Neural cell (in vitro differentiated cells): Measurements from ENCODE around the gene HAL. TPM values are rescaled to one million over a fixed set of nuclear protein-coding genes. Genes with fewer than 3 reads are reported as not detected.

Experiments
- H2AFZ ChIP-seq: fragments of 200-600, 300-800 bp; sonication (generic), shearing (Covaris generic); 2 replicates; pipeline ENCODE4 v1.6.0; 2014; ENCODE audit warnings: low read depth, mild to moderate bottlenecking, antibody characterized with exemption, low read length, moderate library complexity
- H3F3A ChIP-seq: fragments of 200-600 bp; shearing (Covaris generic); 2 replicates; pipeline ENCODE4 v1.6.1; 2016; ENCODE audit warnings: mild to moderate bottlenecking, moderate library complexity, mixed read lengths, antibody characterized with exemption, low read length; ENCODE audit not compliant: insufficient read depth, poor library complexity, severe bottlenecking
- H3K27ac ChIP-seq: fragments of 200-600, 300-800 bp; sonication (generic), shearing (Covaris generic); 2 replicates; pipeline ENCODE4 v1.5.1; 2014; ENCODE audit warnings: mild to moderate bottlenecking, low read length, moderate library complexity
- H3K27me3 ChIP-seq: fragments of 300-800, 200-600 bp; sonication (generic), shearing (Covaris generic); 2 replicates; pipeline ENCODE4 v1.6.0; 2014; ENCODE audit warnings: mild to moderate bottlenecking, low read depth, low read length, moderate library complexity; ENCODE audit not compliant: insufficient read depth
- H3K36me3 ChIP-seq: fragments of 300-800, 200-600 bp; sonication (generic), shearing (Covaris generic); 2 replicates; pipeline ENCODE4 v1.5.1; 2014; ENCODE audit warnings: mild to moderate bottlenecking, antibody characterized with exemption, low read length, moderate library complexity; ENCODE audit not compliant: insufficient read depth
- H3K4me2 ChIP-seq: fragments of 300-800, 200-600 bp; sonication (generic), shearing (Covaris generic); 2 replicates; pipeline ENCODE4 v1.6.0; 2014; ENCODE audit warnings: mild to moderate bottlenecking, low read length
- H3K4me3 ChIP-seq: fragments of 300-800, 200-600 bp; sonication (generic), shearing (Covaris generic); 2 replicates; pipeline ENCODE4 v1.5.1; 2014; ENCODE audit warnings: mild to moderate bottlenecking, low read length, moderate library complexity
- H3K79me2 ChIP-seq: fragments of 200-600 bp; shearing (Covaris generic); replicated peaks from 2 replicates; pipeline ENCODE4 v1.6.0; 2014; ENCODE audit warnings: mild to moderate bottlenecking, low read length, moderate library complexity; ENCODE audit not compliant: insufficient read depth
- H3K9ac ChIP-seq: fragments of 300-800, 200-600 bp; sonication (generic), shearing (Covaris generic); 2 replicates; pipeline ENCODE4 v1.6.1; 2016; ENCODE audit warnings: mild to moderate bottlenecking, low read length, mixed read lengths
- H3K9me2 ChIP-seq: fragments of 200-600 bp; shearing (Covaris generic); 2 replicates; pipeline ENCODE4 v1.6.1; 2016; ENCODE audit warnings: mild to moderate bottlenecking, low read length, mixed read lengths; ENCODE audit not compliant: insufficient read depth
- H3K9me3 ChIP-seq: fragments of 200-600, 300-800 bp; sonication (generic), shearing (Covaris generic); 2 replicates; pipeline ENCODE4 v1.6.1; 2016; ENCODE audit warnings: mild to moderate bottlenecking, mixed run types, low read length, moderate library complexity, mixed read lengths
- H4K20me1 ChIP-seq: fragments of 200-600 bp; shearing (Covaris generic); 2 replicates; pipeline ENCODE4 v1.6.1; 2016; ENCODE audit warnings: mild to moderate bottlenecking, mixed run types; ENCODE audit not compliant: insufficient read depth
- CTCF ChIP-seq: fragments of 450-650 bp; IDR thresholded peaks from 2 replicates; pipeline ENCODE4 v1.5.1; 2014; ENCODE audit warnings: antibody characterized with exemption, mild to moderate bottlenecking, moderate library complexity; ENCODE audit not compliant: poor library complexity, severe bottlenecking
- EP300 ChIP-seq: fragments of 450-650 bp; conservative IDR thresholded peaks from 2 replicates; pipeline ENCODE4 v1.6.1; 2014; ENCODE audit warnings: antibody characterized with exemption, mild to moderate bottlenecking, moderate library complexity; ENCODE audit not compliant: poor library complexity, severe bottlenecking
- EZH2 ChIP-seq: fragments of 200-600, 300-800 bp; shearing (Covaris generic), sonication (generic); IDR thresholded peaks from 2 replicates; pipeline ENCODE4 v1.6.1; 2014; ENCODE audit warnings: antibody characterized with exemption, low read length, borderline replicate concordance, mild to moderate bottlenecking; ENCODE audit not compliant: insufficient read depth, poor library complexity, severe bottlenecking
- POLR2AphosphoS5 ChIP-seq: IDR thresholded peaks from 2 replicates; pipeline ENCODE4 v1.6.1; 2012
- RAD21 ChIP-seq: fragments of 450-650 bp; conservative IDR thresholded peaks from 2 replicates; pipeline ENCODE4 v1.6.1; 2014; ENCODE audit warnings: antibody characterized with exemption, mild to moderate bottlenecking, moderate library complexity
- TAF1 ChIP-seq: IDR thresholded peaks from 2 replicates; pipeline ENCODE4 v1.6.1; 2012; ENCODE audit warnings: low read depth
- polyA plus RNA-seq: library from polyadenylated mRNA; depleted of rRNA; stranded (reverse); fragments of >200 nt; gene quantifications from 2 replicates; pipeline ENCODE4 v1.2.3, GENCODE V29; 2014
- TF ChIP-seq, protein P1 (sequence below): IDR thresholded peaks from 2 replicates; pipeline ENCODE4 v1.6.1; 2012; ENCODE audit warnings: borderline replicate concordance

HAL gene
- polyA plus RNA-seq, 1 donor from 2014 or later: not detected

DNA sequence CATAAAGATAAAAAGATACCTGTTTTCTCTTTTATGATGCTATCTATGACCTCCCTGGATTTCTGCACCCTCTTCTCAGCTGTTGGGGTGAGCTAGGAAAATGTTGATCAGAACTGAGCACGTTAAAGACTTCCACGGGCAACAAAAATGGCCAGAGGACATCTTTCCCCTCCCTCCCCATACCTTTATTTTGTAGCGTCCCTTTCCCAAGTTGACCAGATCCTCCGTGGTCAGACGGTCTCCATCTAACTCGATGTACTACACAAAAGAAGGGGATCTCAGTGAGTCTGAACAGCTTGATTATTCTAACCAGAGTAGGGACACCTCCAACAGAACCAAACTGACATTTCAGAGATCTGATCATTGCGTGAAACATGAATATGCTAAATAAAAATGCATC lies 2.2 kb downstream of the HAL start:
- no peak overlapping the region for H3K4me2 ChIP-seq
- no peak overlapping the region for H2AFZ ChIP-seq
- no peaks in the 10 kb centered on the region for H3K9me3 ChIP-seq
- no peaks in the 10 kb centered on the region for H3K79me2 ChIP-seq
- no peak overlapping the region for H3K9ac ChIP-seq
- no peaks in the 10 kb centered on the region for H3K36me3 ChIP-seq
- no peaks in the 10 kb centered on the region for H3F3A ChIP-seq
- H3K4me3 ChIP-seq: no peak overlapping the region
- H3K27me3 ChIP-seq: no peaks in the 10 kb centered on the region
- no peak for TF ChIP-seq EP300
- TF ChIP-seq POLR2AphosphoS5: no peak
- no peak for TF ChIP-seq CTCF
- no peak for TF ChIP-seq RAD21
- no peak for TF ChIP-seq EZH2
- H4K20me1 ChIP-seq: no peaks in the 10 kb centered on the region
- H3K9me2 ChIP-seq: no peaks in the 10 kb centered on the region
- no peak overlapping the region for H3K27ac ChIP-seq

DNA sequence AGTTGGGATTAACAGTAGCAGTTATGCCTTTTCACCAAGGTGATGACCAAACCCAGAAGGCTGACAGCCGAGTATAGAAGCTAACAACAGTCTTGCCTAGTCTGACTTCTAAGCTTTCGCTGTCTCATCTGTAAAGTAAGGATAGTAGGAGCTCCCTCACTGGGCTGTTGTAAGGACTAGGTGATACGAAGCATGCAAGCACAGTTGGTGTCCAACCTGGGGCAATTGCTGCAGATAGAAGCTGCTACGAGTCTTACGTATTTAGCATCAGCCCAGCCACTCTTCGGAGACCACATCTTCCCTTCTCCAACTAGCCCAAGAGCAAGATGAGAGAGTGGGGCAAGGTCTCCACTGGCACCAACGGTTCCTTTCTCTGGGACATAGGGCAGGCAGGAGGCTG lies 6.0 kb downstream of the HAL start:
- no peak overlapping the region for H3K4me2 ChIP-seq
- no peaks in the 10 kb centered on the region for H3K9me3 ChIP-seq
- H3K9ac ChIP-seq: no peak overlapping the region
- no peak overlapping the region for H3K4me3 ChIP-seq
- H3K36me3 ChIP-seq: no peaks in the 10 kb centered on the region
- H3K9me2 ChIP-seq: no peaks in the 10 kb centered on the region
- H3K79me2 ChIP-seq: no peaks in the 10 kb centered on the region
- no peaks in the 10 kb centered on the region for H3F3A ChIP-seq
- H4K20me1 ChIP-seq: no peaks in the 10 kb centered on the region
- H2AFZ ChIP-seq: no peak overlapping the region
- TF ChIP-seq POLR2AphosphoS5 (no peak), EZH2 (no peak), TAF1 (no peak), RAD21 (no peak)
- H3K27ac ChIP-seq: no peak overlapping the region
- H3K27me3 ChIP-seq: no peaks in the 10 kb centered on the region

- no peaks in the 10 kb centered on the region for H3K36me3 ChIP-seq
- no peak overlapping the region for H2AFZ ChIP-seq
- no peaks in the 10 kb centered on the region for H3K79me2 ChIP-seq
- TF ChIP-seq, protein P1, sequence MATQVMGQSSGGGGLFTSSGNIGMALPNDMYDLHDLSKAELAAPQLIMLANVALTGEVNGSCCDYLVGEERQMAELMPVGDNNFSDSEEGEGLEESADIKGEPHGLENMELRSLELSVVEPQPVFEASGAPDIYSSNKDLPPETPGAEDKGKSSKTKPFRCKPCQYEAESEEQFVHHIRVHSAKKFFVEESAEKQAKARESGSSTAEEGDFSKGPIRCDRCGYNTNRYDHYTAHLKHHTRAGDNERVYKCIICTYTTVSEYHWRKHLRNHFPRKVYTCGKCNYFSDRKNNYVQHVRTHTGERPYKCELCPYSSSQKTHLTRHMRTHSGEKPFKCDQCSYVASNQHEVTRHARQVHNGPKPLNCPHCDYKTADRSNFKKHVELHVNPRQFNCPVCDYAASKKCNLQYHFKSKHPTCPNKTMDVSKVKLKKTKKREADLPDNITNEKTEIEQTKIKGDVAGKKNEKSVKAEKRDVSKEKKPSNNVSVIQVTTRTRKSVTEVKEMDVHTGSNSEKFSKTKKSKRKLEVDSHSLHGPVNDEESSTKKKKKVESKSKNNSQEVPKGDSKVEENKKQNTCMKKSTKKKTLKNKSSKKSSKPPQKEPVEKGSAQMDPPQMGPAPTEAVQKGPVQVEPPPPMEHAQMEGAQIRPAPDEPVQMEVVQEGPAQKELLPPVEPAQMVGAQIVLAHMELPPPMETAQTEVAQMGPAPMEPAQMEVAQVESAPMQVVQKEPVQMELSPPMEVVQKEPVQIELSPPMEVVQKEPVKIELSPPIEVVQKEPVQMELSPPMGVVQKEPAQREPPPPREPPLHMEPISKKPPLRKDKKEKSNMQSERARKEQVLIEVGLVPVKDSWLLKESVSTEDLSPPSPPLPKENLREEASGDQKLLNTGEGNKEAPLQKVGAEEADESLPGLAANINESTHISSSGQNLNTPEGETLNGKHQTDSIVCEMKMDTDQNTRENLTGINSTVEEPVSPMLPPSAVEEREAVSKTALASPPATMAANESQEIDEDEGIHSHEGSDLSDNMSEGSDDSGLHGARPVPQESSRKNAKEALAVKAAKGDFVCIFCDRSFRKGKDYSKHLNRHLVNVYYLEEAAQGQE: no peak
- H3K4me3 ChIP-seq: no peak overlapping the region
- no peaks in the 10 kb centered on the region for H3K9me2 ChIP-seq
- H3K9ac ChIP-seq: no peak overlapping the region
- H4K20me1 ChIP-seq: no peaks in the 10 kb centered on the region
- H3K27ac ChIP-seq: no peak overlapping the region
- H3K9me3 ChIP-seq: no peaks in the 10 kb centered on the region
- H3K4me2 ChIP-seq: no peak overlapping the region
- no peaks in the 10 kb centered on the region for H3F3A ChIP-seq
- H3K27me3 ChIP-seq: no peaks in the 10 kb centered on the region
Measured at GRCh38 chr12:95989504-95990123, 6.5 kb downstream of the HAL start.
